ENCODE data around the gene CMTM3. TPM values are rescaled to one million over a fixed set of nuclear protein-coding genes. Genes with fewer than 3 reads are reported as not detected.

The CMTM3 gene
- total and polyA plus RNA-seq, 2 of the 4 experiments (the other 2 are of a cell fraction), result 4.5 to 35.5 TPM

DNA sequence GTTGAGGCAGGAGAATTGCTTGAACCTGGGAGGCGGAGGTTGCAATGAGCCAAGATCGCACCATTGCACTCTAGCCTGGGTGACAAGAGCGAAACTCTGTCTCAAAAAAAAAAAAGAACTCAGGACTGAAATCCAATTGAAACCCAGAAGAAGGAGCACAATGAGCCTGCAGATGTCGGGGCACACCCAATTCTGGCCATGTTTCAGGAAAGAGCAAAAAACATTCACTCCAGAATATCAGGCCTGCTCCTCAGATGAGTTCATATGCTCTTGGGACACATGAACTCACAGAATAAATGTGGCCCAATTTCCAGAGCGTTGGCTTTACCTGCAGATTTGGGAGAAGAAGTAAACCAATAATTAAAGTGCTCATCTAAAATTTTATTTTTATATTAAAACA lies 28.2 kb upstream of the CMTM3 start:
- H3K4ac ChIP-seq (ENCODE audit: low read depth, low read length), result no peak overlapping the region
- intact Hi-C loops (cut with micrococcal nuclease) (no loop called here), dilution Hi-C loops (cut with HindIII; ENCODE audit: low sequenced_read_pairs, unreplicated experiment) (no loop called here), in situ Hi-C loops (cut with MboI; ENCODE audit: low sequenced_read_pairs) (no loop called here)
- no peak overlapping the region for H3K23ac ChIP-seq (ENCODE audit: low read depth, low read length)
- ChIA-PET POLR2A (ENCODE audit: unreplicated experiment) (no interaction called here), CTCF (no interaction called here)
- H2BK5ac ChIP-seq (ENCODE audit: low read depth, low read length, poor library complexity, severe bottlenecking), result no peak overlapping the region
- H2BK120ac ChIP-seq (ENCODE audit: low read depth, low read length), result no peak overlapping the region
- peaks cover 12% of the 10 kb centered on the region for H3K4me1 ChIP-seq (ENCODE audit: control insufficient read depth, insufficient read depth, low read length)
- no peak overlapping the region for H3K27ac ChIP-seq (ENCODE audit: insufficient read depth, low read length)
- H2BK15ac ChIP-seq (ENCODE audit: low read depth, low read length), result no peak overlapping the region
- no peak overlapping the region for H3K4me3 ChIP-seq (ENCODE audit: insufficient read depth, low read depth, low read length)
- BruUV-seq (replicated peaks), result no TSS peak
- no peak for ATAC-seq (ENCODE audit: low read depth)
- H3K27me3 ChIP-seq (ENCODE audit: control insufficient read depth, insufficient read depth, low read length), result peaks cover 19% of the 10 kb centered on the region
- H4K8ac ChIP-seq (ENCODE audit: low read depth in 2 of 2, low read length in 2 of 2), result no peak overlapping the region
- no peaks in the 10 kb centered on the region for H3K79me1 ChIP-seq (ENCODE audit: low read depth in 1 of 2, low read length in 2 of 2)
- no peaks in the 10 kb centered on the region for H3K9me3 ChIP-seq (ENCODE audit: control insufficient read depth, insufficient read depth, low read length)
- no peak overlapping the region for H3K18ac ChIP-seq (ENCODE audit: low read depth, low read length)
- no peak overlapping the region for H3K56ac ChIP-seq (ENCODE audit: extremely low read depth, insufficient read depth, low read length)
- no peak overlapping the region for H4K5ac ChIP-seq (ENCODE audit: low read depth, low read length)
- H4K91ac ChIP-seq (ENCODE audit: insufficient read depth, low read depth, low read length), result no peak overlapping the region
- no peaks in the 10 kb centered on the region; the same call in 1 of the 2 replicates for H4K20me1 ChIP-seq (ENCODE audit: insufficient read depth, low read length)
- H2BK20ac ChIP-seq (ENCODE audit: low read depth, low read length), result no peak overlapping the region
- H3K9me1 ChIP-seq (ENCODE audit: insufficient read depth, low read length), result peaks cover 4% of the 10 kb centered on the region
- DNase-seq, result no peak
- H3K36me3 ChIP-seq (ENCODE audit: control insufficient read depth, insufficient read depth, low read length), result peaks cover 2% of the 10 kb centered on the region; the same call in 1 of the 2 replicates
- WGBS, 2 experiments (ENCODE audit: extremely low coverage in 2 of 2, insufficient read length in 1 of 2), result 100% methylated on average over 2 of the region's 5 CpGs; no CpG with 5 or more reads in 1 of the 2 experiments
- TF ChIP-seq MAFK (IDR thresholded peaks at IDR 0.05; ENCODE audit: low read depth, low read length) (no peak), RAD21 (IDR thresholded peaks at IDR 0.05; ENCODE audit: low read length) (no peak), SMC3 (IDR thresholded peaks at IDR 0.05; ENCODE audit: low read depth, low read length) (no peak), MXI1 (IDR thresholded peaks at IDR 0.05; ENCODE audit: borderline replicate concordance, low read depth, low read length) (no peak)
- no peak overlapping the region for H3K14ac ChIP-seq (replicated peaks; ENCODE audit: low read depth, low read length)
- H2AFZ ChIP-seq (replicated peaks; ENCODE audit: low read length, poor library complexity), result no peak overlapping the region
- H3K9ac ChIP-seq (ENCODE audit: low read depth, low read length), result no peak overlapping the region
- no peak overlapping the region for H2AK5ac ChIP-seq (ENCODE audit: low read depth, low read length)
- H2AK9ac ChIP-seq (replicated peaks; ENCODE audit: low read depth, low read length, poor library complexity), result no peak overlapping the region
- H3K4me2 ChIP-seq (ENCODE audit: low read depth, low read length), result no peak overlapping the region
